ENCODE data around the gene PLCB2.

- TF ChIP-seq POLR2A (IDR thresholded peaks at IDR 0.05), result no peak
- no peak for TF ChIP-seq CTCF (IDR thresholded peaks at IDR 0.05)
These were observed 17.2 kb downstream of the PLCB2 start for GRCh38 chr15:40290545-40290917.
